Measurements from ENCODE around the gene CEP85. TPM values are rescaled to one million over a fixed set of nuclear protein-coding genes. Genes with fewer than 3 reads are reported as not detected.
"Not testable (repeated sequence)": the region's sequence is repeated elsewhere in the genome, so short reads cannot be mapped to it uniquely, and the experiment has no call there.

CEP85 gene
- total RNA-seq, 2 donors from 2014 or later, result 17.7 to 38.6 TPM

DNA sequence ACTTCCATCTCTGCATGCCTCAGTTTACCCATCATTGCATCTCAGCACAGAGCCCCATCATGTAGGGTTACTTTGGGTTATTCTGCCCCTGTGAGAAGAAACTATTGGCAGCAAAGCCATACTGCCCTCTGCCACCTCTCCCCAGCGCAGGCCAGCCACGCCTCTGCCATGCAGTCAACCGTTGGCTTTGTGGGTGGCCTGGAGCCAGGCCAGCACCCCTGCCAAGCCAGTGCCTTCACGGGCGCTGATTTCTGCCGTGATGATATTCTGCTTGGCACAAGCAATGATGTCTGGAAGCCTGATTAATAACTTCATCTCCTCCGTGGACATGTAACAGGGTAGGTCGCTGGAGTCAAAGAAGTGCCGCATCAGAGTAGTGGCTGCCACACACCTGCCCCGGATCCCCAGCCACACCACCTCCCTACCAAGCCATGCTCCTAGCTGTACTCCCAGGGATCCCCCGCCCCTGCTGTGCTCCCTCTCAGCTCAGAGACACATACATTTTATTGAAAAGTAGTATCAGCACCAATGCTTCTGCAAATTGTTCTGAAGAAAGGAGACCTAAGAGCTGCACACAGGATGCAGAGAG, 15.0 kb upstream of the CEP85 start:
- DNase-seq (no peak), ATAC-seq (peak; percentile 70 to 84)
- intact Hi-C loops (cut with DNase I), result no loop called here

DNA sequence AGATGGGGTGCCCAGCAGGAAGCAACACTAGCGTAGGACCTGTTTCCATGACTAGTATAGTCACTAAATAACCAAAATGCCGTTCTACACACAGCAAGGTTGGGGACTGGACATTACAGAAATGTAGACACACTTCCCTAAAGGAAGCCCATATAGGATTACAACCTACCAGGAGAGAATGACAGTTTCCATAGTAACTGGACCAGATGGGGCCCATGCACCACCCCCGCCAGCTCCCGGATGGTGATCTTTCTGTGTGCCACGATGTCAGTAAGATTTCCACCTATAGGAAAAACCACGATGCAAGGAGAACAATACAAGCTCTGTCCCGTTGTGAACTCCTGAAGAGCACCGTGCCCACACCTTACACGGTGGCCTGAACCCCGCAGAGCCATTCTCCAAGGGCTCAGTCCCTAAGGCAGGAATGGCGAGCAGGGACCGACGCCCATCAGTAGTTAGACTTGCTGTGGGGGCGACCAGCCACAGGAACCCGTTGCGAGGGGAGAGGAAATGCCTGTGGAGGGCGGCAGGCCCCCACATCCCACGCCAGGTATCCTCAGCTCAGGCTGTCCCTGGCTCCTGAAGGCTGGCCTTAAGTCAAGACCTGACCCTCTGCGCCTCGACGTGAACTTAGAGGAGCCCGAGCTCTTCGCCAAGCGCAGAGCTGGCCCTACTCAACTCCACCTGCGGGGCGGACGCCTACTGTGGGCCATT, 13.6 kb upstream of the CEP85 start:
- DNase-seq, result no peak
- ATAC-seq, result no peak
- intact Hi-C loops (cut with DNase I), result no loop called here

DNA sequence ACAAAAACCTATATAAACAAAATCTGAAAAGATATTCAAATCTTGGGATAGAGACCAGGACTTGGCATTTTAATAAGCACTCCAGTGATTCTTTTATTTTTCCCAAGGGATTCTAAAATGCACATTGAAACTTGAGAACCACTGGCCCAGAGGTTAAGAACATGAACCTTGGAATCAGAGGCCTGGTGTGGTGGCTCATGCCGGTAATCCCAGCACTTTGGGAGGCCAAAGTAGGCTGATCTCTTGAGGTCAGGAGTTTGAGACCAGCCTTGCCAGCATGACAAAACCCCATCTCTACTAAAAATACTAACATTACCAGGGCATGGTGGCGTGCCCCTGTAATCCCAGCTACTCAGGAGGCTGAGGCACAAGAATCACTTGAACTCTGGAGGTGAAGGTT, 12.9 kb upstream of the CEP85 start:
- intact Hi-C loops (cut with DNase I), result no loop called here
- ATAC-seq (no peak), DNase-seq (no peak)

DNA sequence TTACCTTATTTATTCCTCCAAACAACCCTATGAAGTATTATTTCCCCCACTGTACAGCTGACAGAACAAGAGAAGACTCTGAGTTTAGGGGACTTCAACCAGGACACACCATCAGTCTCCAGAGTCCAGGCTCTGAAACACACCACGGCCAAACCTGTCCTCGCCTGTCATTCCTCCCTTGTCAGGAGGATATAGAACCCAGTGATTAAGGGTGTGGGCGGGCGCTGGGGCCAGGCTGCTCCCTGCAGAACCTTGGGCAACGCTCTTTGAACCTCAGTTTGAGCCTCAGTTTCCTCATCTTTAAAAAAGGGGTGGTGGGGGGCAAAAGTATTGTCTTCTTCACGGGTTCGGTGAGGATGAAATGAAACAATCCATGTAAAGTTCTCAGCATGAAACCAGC, 9.4 kb upstream of the CEP85 start:
- ATAC-seq, result no peak
- intact Hi-C loops (cut with DNase I), result no loop called here
- DNase-seq, result no peak

DNA sequence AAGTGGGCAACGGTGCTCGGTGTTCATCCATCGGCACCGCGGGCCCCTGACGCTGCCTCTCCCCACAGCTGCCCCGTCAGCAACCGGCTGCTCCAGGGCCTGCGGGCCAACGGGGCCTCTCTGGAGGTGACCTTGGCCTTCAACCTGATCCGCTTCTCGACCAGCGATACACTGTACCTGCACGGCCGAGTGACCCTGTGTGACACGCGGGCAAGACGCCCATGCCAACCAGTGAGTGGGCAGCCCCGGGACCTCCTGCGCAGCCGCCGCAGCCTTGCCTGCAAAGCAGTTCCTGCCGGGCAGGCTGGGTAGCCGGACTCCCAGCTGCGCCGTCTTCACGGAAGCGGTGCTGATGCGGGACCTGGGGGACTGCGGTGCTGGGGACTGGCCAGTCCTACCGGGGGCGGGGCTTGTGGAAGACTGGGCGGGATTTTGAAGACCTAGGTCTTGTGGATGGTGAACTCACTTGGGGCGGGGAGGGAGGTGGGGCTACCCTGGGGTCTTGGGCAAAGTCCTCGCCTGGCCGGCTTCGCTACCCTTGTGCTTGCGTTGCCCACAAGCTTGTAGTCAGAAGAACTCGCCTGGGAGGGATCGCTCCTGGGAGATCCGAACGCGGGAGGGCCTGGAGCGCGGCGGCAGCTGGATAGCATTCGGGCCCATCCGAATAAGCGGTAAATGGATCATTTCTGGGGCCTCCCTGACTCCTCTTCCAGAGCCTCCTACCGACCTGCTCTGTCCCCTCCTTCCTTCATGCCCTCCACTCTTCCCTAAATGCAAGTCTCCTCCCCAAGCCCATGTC, 8.8 kb upstream of the CEP85 start:
- DNase-seq, result peak; percentile 73
- intact Hi-C loops (cut with DNase I), result no loop called here
- peak; percentile 83 to 95 for ATAC-seq

DNA sequence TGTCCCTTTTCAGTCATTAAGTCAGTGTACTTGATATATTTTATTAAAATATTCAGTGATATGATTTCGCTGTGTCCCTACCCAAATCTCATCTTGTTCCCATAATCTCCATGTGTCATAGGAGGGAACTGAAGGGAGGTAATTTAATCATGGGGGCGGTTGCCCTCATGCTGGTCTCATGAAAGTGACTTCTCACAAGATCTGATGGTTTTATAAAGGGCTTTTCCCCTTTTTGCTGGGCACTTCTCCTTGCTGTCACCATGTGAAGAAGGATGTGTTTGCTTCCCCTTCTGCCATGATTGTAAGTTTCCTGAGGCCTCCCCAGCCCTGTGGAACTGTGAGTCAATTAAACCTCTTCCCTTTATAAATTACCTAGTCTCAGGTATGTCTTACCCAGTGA, 3.3 kb upstream of the CEP85 start:
- not testable (repeated sequence) for ATAC-seq, DNase-seq
- intact Hi-C loops (cut with DNase I), result loop anchor here (5.0 to 10.0 kb wide), 3 partner anchors 58 to 196 kb away; partner anchors contain the start of genes PDIK1L (in 1 of the 2) and ZNF593OS (in 1 of the 2)

DNA sequence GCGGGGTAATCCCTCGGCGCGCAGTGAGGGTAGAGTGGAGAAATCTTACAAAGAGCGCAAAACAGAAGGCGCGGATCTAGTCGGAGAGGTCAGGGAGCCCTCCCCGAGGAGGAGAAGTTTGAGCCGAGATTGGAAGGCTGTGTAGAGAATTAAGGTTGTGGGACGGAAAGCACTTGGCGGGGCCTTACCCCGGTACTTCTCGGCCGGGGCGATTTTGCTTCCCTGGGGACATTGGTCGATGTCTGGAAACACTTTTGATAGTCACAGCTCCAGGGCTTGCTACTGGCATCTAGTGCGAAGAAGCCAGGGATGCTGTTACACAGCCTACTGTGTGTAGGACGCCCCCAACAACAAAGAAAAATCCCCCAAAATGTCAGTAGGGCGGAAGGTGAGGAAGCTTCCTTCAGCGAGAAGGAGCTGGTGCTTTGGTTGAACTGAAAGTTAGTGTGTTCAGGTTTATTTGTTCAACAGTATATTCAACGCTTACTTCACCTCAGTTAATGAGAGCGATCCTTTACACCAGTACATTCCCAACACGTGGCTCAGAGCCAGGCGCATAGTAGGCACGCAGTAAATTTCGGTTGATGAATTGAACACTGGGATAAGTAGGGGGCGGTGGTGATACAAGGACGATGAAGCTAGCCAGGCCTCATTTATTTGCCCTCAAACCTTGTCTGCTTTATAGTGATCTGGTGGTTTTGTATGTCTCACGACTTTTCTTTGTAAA, 807 bp downstream of the CEP85 start:
- intact Hi-C loops (cut with DNase I), result loop anchor here (5.0 to 10.0 kb wide), 3 partner anchors 63 to 200 kb away; partner anchors contain the start of genes PDIK1L (in 1 of the 2) and ZNF593OS (in 1 of the 2)
- DNase-seq, result no peak
- no peak for ATAC-seq

DNA sequence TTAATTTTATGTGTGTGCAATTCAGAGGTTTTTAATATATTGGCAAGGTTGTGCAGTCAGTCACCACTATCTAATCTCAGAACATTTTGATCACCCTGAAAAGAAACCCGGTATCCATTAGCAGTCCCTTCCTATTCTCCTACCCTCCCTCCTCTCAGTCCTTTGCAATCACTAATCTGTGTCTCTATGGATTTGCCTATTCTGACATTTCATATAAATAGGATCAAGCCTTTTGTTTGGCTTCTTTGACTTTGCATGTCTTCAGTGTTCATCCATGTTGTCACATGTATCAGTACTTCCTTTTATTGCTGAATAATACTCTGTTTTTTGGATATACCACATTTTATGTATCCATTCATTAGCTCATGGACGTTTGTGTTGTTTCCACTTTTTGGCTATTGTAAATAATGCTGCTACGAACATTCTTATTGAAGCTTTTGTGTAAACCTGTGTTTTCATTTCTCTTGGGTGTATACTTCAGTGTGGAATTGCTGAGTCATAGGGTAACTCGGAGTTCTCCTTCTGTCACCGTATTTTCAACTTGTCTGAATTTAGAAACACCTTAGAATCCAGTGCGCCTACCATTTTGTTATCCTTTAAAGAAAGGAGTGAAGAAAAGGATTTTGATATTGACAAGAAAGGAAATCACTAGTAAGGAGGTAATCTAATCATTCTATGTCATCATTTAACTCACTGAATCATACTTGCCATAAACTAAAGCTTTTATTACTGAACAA, 3.4 kb downstream of the CEP85 start:
- intact Hi-C loops (cut with DNase I), result loop anchor here (10.0 kb wide), 2 partner anchors 123 to 203 kb away; partner anchors contain the start of gene PDIK1L (in 1 of the 2)
- no peak for ATAC-seq
- no peak for DNase-seq

DNA sequence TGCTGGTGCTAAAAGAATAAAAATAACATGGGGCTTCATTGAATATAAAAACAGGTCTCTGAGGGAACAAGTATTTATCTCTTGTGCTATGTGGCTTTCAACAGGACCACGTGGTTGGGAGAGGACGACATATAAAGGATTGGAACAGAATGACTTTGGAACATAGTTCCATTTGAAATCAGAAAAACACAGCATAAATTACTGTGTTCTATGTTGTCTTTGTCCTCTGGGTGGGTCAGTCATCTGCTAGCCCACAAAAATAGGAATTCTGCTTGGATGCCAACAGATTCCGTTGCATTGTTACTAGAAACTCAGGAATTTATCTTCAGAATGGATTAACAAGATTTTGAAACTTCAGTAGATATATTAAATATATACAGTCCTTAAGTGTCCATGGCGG, 5.9 kb downstream of the CEP85 start:
- ATAC-seq (no peak), DNase-seq (no peak)
- intact Hi-C loops (cut with DNase I), result loop anchor here (10.0 kb wide), 2 partner anchors 125 to 205 kb away; partner anchors contain the start of gene PDIK1L (in 1 of the 2)

DNA sequence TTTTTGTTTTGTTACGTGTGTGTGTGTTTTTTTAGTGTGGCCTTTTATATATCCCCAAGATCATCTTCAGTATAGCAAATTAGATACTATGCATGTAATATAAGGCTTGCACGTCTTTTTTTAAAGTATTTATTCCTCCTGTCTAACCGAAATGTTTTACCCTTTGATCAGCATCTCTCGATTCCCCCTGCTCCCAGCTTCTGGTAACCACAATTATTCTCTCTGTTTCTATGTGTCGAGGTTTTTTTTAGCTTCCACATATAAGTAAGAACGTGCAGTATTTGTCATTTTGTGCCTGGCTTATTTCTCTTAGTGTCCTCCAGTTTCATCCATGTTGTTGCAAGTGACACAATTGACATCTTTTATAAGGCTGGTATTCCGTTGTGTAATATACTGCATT, 18.7 kb downstream of the CEP85 start:
- ATAC-seq (no peak), DNase-seq (no peak)
- intact Hi-C loops (cut with DNase I), result no loop called here

DNA sequence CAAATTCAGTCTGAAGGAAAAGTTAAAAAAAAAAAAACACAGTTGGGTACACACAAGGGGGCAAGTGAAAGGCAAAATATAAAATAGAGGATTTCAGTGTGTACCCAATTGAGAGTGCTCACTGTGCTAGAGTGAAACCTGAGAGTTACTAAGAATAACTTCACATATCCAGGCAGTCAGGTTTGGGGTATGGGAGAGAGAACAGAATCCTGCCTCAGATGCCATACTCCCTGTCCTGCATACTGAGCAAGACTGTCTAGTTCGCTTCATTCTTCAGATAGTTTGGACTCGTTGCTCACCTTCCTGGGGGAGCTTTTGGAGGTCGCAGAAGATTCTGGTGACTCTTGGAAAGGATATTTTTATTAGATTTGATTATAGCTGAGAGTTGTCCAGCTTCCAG, 20.4 kb downstream of the CEP85 start:
- no peak for DNase-seq

DNA sequence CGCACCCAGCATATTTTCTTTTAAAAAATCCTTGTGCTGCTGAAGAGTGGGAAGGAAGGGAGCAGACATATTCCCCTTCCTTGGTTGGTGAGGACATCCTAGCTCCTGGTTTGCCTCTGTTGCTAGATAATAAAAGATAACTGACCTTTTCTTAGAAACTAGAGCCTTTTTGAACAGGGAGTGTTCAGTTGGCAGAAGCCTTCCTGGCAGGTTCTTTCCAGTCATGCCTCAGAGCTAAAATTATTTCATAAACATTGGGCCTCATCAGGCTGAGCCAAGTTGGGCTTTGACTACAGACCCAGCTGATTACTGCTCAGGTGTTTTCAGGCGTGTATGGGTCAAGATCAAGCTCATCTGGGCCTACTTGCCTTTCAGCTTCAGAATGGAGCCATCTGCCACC, 23.2 kb downstream of the CEP85 start:
- no peak for DNase-seq
- intact Hi-C loops (cut with DNase I), result no loop called here
- peak; percentile 73 to 77 for ATAC-seq

More for the DNA sequence above, 20.4 kb downstream of the CEP85 start:
- intact Hi-C loops (cut with DNase I), result no loop called here
- peak; percentile 65 to 70 for ATAC-seq

DNA sequence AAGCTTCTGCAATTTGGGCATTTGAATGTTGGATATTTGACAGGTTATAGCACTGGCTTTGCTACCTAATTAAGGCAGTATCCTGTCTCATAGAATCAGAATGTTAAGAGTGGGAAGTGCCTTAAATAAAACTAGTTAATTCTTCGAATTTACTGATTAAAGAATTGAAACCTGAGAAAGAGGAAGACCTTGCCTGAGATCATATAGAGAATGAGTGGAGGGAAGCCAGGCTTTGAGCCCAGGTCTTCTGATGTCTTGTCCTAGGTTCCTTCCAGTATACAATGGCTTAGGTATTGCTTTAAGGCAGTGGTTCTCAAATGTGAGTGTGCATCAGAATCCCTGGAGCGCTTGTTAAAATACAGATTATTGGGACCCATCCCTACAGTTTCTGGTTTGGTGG, 25.0 kb downstream of the CEP85 start:
- no peak for ATAC-seq
- intact Hi-C loops (cut with DNase I), result no loop called here
- no peak for DNase-seq

DNA sequence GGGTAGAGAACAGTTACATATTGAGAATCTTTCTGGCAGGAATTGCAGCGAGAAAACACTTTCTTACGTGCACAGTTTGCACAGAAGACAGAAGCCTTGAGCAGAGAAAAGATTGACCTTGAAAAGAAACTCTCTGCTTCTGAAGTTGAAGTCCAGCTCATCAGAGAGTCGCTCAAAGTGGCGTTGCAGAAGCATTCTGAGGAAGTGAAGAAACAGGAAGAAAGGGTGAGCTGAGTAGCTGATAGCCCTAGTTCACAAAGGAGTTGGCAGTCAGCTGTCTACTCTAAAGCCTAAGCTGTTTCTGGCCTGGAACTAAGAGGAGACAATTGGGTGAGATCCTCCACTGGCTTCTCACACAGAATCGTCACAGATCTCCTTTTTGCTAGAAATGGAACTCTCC, 25.6 kb downstream of the CEP85 start:
- intact Hi-C loops (cut with DNase I), result no loop called here
- ATAC-seq, result peak in 1 of 2 donors; percentile 24
- no peak for DNase-seq

DNA sequence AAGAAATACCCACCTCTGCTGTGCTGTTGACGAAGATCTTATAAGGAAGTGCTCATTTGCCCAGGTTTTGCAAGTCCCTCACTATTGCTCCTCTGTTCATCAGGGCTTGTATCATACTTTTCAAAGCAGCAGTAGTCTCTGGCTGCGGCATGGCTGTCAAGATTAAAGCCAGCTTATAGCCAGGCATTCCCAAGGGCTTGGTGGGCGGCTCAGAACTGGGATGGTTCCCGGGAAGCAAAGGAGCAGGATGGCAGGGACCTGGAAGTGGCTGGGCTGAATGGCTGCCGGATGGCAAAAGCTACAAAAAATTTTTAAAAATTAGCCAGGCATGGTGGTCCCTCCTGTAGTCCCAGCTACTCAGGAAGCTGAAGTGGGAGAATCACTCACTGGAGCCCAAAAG, 29.2 kb downstream of the CEP85 start:
- no peak for DNase-seq
- intact Hi-C loops (cut with DNase I), result no loop called here
- no peak for ATAC-seq

DNA sequence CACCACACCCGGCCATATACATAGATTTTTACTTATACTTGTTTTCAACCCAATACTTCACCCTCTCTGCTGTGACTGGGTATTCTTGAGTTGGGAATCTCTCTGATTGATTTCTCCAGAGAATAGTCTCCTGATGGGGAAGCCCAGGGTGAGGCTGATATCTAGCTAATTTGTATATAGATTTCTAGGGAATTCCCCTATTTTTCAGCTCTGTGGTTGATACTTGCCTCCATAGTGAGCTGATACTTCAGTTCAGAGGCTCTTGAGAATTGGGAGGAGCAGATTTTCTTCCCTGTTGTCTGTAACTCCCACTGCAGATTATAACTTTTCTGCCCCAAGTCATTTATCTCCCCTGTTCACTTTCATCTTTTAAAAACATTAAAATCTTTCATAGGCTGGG, 31.4 kb downstream of the CEP85 start:
- intact Hi-C loops (cut with DNase I), result no loop called here
- ATAC-seq (no peak), DNase-seq (no peak)

DNA sequence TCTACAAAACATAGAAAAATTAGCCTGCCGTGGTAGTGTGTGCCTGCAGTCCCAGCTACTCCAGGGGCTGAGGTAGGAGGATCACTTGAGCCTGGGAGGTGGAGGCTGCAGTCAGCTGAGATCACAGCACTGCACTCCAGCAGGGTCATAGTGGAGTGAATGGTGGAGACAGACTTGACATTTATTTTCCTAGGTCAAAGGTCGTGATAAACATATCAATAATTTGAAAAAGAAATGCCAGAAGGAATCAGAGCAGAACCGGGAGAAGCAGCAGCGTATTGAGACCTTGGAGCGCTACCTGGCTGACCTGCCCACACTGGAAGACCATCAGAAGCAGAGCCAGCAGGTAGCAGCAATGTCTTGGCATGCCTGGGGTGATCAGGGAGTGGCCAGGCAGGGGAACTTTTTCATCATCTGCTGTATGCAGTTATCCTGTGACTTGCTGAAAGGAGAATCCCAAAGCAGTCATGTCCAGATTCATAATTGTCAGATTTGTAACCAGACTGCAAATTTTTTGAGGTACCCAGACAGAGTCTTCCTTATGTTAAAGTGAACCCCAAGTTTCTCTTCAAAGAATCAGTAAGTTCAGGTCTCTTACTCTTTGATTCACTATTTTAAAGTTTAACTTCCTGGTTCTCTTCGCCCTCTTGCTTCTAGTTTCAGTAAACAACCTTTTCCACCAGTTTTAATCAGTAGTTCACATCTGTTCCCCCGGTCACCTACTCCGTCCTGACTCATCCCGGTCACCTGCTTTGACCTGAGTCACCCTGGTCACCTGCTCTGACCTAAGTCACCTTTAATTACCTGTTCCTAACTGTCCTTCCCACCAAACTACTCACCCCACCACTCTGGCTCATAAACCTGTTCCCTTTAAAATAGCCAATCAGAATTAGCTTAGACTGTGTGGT, 34.5 kb downstream of the CEP85 start:
- intact Hi-C loops (cut with DNase I), result no loop called here
- ATAC-seq (no peak), DNase-seq (no peak)

DNA sequence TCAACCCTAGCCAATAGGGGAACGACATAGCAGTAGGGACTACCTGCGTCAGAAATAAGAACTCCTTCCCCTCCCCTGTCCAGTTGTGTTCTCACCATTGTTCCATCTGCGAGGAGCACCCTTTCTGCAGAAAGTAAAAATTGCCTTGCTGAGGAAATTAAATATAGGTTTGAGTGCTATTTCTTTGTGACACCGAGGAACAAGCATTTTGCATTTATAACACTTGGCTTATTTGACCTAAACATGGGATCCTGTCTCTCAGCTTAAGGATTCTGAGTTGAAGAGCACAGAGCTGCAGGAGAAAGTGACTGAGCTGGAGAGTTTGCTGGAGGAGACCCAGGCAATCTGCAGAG, 35.2 kb downstream of the CEP85 start:
- ATAC-seq (no peak), DNase-seq (no peak)
- intact Hi-C loops (cut with DNase I), result no loop called here

All from left cardiac atrium (tissue), 4 donors.